OCI-M2 (cell line): ENCODE data around the gene PROP1.
"Not testable (repeated sequence)": the region's sequence is repeated elsewhere in the genome, so short reads cannot be mapped to it uniquely, and the experiment has no call there.

Experiments
- DNase-seq: peaks from one replicate; lab custom pipeline; 2025; ENCODE audit not compliant: unreplicated experiment; lab: John Stamatoyannopoulos, UW

The PROP1 gene

DNA sequence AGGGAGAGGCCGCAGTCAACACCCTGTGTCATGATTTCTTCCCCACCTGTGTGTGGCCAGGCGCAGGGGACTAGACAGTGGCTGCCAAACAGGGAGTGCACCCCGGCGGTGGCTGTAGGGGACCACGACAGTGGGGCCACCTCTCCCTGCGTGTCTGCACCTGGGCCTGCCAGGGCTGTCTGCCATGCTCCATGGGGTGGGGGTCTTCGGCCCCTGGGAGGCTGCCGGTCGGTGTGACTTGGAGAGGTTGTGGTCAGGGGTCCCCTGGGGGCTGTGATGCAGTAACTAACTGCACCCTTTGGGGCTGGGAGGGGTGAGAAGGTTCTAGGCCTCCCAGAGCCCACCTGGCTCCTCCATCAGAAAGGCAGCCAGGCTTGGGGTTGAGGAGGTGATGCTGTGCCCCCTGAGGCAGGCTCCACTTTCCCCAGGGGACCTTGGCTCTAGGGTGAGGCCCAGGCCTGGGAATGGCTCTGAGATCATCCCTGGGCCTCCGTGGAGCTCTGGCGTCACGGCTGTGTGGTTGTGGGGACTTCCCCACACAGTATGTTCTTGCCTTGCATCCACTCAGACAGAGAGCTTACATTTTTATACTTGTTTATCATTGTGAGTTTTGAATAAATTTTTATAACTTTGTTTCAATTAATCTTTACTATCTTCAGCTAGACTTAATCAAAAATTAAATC lies 50.3 kb downstream of the PROP1 start:
- DNase-seq: not testable (repeated sequence)

DNA sequence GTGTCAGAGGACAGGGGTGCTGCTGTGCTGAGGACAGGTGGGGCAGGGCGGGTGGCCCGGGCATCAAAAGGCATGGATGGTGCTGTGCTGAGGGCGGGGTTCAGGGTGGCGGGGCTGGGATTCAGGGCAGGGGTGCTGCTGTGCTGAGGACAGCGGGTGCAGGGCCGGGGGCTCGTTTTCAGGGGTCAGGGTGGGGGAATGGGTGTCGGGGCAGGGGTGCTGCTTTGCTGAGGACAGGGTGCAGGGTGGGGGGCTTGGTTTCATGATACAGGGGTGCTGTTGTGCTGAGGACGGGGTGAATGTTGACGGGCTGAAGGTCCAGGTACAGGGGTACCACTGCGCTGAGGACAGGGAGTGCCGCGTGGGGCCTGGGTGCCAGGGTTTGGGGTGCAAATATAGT lies 50.9 kb downstream of the PROP1 start:
- DNase-seq: not testable (repeated sequence)

DNA sequence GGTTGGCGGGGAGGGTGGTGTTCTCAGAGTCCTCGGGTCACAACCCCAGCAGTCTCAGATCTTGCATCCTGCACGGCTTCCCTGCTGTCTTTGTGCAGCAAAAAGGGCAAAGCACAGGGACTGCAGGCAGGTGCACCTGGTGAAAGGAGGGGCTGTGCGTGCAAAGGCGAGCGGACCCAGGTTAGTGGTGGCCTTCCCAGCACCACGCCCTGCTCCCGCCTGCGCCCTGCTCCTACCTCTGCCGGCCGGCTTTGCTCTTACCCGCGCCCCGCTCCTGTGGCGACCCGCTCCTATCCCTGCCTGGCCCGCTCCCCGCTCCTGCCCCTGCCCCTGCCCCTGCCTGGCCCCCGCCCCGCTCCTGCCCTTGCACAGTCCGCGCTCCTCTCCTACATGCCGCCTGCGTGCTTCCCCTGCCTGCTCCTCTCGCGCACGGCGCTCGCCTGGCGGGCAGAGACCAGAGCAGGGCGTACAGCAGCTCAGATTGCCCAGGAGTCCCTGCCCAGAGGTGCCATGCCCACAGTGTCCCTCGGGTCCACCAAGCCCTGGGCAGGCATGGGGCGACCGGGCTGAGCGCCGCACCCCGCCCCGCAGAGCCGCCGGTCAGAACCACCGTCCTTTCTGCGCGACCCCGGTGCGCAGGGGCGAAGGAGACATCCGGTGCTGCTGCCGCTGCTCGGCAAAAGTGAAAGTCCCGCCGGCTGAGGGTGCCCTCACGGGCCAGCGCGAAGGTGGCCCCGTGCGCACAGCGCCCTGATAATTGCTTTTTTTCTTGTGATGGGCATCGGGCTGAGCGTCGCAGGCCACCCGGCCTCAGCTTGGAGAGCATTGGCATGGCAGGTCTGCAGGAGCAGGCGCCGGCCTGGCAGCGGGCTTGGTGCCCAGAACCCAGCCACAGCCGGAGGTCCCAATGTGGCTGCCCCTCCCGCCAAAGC lies 52.0 kb downstream of the PROP1 start:
- DNase-seq: not testable (repeated sequence)

DNA sequence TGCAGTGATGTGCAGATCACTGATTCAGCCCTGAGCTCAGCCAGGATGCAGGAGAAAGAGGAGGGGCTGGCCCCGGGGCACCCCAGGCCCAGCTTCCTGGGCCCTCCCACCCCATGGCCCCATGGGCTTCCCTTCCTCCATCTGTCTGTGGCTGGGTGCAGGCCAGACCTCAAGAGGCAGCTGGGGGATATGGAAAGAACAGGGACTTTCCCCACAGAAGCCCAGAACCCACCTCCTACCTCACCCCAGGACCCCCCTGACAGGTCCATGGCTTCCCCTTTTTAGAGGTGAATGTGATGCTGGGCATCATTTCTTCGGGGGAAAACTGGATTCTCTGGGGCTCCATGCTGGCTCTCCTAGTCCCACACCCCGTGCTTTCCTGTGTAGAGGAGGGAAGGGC lies 53.1 kb downstream of the PROP1 start:
- not testable (repeated sequence) for DNase-seq
